OCI-M1 (cell line): Measurements from ENCODE around the gene TENM4.
A peak's percentile ranks its signal among the peaks of the same experiment; 100 is the strongest.

Experiments
- DNase-seq: peaks from one replicate; lab custom pipeline; 2025; lab: John Stamatoyannopoulos, UW

TENM4 gene

DNA sequence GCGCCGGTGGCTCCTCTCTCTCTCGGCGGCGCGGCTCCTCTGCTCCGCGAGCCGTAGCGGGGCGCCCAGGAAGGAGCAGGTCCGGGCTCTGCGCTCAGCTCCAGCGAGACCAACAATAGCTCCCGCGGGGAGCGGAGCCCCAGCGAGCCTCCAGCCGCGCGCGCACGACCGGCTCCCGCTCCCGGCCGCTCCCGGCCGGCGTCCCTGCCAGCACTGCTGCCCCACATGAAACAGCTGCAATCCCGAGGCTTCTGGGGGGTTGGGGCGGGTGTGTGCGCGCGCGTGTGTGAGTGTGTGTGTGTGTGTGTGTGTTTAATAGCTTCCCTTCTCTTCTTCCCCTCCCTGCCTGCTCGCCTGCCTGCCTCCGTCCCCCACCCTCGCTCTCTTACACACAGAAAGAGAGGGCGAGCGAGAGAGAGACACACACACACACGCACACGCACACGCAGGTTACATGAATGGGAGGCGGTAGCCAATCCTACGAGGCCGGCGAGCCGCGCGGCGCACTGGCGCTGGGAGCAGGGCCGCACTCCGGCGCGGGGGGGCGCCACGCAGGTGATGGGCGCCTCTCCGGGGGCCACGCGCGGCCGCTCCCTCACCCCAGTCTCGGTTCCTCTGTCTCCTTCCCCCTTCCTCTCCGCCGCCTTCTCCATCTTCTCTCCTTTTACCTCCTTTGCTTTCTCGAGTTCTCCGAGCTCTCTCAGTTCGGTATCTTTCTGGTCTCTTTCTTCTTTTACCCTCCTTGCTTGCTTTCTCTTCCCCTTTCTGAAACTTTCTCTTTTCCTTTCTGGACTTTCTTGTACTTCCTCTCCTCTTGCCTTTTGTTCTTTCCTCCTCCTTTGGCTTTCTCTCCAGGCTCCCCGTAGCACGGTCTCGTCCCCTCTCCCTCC, at the start of gene TENM4:
Gene TENM4, minus strand, starts transcription at position 460 of the 890 bp plus-strand sequence. CDS start 371,086 bp downstream, outside the sequence.
- DNase-seq: no peak

DNA sequence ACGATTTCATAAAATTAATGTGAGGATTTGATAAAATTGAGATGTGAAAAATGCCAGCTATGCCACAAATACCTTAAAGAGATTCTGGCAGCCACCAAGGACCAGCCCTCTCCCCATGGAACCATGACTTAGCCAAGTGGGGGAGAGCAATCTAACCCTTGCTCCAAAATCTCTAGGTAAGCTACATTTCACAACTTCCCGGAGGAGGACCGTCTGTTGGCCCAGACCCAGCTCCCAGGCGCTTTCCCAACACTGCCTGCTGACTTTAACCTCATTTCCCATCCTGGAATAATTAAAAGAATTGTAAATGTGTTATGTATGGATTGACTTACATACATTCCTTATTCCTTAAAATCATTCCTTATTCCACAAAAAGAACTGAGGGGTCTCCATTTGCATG, 47.5 kb upstream of the TENM4 start:
- no peak for DNase-seq

DNA sequence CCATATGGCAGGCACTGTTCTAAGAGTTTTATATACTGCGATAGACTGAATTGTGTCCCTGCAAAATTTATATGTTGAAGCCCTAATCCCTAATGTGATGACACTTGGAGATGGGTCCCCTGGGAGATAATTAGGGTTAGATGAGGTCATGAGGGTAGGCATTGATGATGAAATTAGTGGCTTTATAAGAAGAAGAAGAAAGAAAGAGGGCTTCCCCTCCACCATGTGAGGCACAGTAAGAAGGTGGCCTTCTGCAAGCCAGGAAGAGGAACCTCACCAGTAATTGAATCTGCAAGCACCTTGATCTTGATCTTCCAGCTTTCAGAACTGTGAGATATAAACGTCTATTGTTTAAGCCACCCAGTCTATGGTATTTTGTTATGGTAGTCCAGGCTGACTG, 46.6 kb upstream of the TENM4 start:
- DNase-seq: peak; percentile 52

DNA sequence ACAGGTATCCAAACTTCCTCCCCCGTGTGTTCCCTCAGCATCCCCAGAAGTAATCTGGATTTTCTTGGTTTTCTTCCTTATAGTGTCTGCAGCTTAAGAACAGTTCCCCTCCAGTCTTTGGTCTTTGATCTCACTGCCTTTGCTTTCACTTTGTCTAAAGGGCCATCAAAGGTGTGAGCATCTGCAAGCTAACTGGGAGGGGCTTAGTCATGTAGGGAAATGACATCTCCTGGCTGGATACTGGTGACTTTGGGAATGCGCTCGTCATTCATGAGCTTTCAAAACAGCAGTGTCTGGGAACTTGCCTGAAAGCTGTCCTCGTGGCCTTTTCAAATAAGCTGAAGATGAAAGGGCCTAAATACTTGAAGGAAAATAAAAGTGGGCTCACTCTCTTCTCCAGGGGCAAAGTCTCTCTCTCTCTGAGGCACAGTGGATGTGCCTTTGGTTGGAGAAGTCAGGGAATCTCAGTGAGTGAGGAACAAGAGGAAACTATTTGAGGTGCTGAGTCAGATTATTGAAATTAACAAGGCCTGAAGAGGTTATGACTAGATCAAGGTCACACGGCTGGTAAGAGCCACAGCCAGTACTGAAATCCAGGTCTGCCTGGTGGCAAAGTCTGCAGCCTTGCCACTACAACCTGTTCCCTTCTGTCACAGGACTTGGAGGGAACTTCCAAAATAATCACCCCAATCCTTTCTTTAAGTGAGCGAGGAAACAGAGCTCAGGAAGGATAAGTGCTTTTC, 45.6 kb upstream of the TENM4 start:
- DNase-seq: no peak

DNA sequence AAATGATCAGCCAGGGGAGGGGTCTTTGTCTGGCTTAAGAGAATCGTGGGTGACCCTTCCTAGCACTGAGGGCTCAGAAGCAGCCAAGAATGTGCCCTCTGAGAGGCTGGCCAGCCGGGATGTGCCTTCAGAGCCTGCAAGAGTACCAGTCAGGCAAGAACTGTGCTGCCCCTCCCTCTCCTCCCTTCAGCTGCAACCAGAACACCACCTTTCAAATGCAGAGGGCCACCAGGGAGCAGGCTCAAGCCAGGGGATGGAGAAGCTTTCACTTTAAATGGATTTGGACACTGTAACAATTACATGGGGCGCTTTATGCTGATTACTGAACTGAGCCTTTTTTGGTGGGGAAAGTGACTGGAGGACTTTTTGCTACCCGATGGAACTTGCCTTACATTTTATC, 44.9 kb upstream of the TENM4 start:
- DNase-seq: no peak

GRCh38 chr11:79484872-79485271, 44.0 kb upstream of the TENM4 start:
- DNase-seq: no peak

DNA sequence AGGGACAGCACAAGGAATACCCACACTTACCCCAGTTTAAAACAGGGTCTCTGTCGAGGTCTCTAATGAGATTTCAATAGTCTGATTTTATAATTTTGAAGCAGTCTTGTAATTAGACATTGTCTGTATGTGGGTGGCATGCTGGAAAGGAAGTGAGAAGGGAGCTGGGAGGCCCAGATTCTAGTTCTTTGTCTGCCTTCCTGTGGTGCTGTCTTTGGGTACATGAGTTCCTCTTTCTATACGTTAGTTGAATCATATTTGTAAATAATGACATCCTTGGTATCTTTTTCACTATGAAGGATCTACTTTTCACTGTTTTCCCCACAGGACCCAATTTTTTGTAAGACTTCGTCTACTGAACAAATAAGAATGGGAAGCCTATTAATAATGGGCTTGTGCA, 42.0 kb upstream of the TENM4 start:
- DNase-seq: peak; percentile 56

- DNase-seq: peak; percentile 66
These were observed 41.0 kb upstream of the TENM4 start for GRCh38 chr11:79481795-79482194.

DNA sequence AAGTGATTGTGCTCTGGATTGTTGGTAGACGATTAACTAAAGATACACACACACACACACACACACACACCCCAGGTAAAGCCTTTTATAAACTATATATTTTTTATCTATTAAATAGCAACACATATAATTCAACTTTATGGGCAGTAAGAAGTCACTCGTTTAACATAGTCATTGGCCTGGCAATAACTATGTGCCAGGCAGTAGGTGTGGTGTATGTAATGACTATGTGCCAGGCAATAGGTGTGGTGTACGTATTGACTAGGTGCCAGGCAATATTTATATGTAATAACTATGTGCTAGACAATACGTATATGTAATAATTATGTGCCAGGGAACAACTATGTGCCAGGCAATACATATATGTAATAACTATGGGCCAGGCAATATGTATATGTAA, 40.0 kb upstream of the TENM4 start:
- DNase-seq: no peak

DNA sequence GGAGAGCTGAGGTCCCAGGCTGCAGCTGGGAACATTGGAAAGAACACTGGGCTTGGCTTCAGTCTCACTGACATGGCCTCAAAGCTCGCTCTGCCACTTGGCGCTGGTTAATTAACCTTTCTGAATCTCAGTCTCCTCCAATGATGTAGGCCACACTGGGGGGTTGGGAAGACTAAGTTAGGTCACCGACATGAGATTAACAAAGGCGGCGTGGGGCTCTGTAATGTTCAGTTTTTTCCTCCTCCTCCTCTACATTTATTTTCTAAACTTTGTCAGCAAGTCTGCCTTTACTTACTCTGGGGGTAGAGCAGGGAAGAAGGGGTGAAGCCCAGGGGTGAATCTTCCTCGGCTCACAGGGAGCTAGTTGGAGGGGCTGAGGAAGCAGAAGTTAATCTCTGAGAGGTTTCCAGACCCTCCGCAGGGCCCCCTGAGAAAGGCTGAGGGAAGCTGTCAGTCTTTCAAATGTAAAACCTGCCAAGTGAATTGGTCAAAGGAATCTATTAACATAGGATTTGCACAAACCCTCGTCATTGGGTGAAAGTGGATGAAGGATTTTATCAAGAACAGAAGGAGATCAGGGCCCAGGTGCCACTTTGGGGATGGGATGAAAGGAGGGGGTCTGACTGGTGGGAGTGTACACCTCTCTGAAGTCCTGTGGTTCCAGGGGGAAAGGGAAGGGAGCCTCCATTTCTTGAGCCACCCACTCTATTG, 32.1 kb upstream of the TENM4 start:
- DNase-seq: no peak

- peak; percentile 87 for DNase-seq
These were observed 30.4 kb upstream of the TENM4 start for GRCh38 chr11:79471071-79471844.

DNA sequence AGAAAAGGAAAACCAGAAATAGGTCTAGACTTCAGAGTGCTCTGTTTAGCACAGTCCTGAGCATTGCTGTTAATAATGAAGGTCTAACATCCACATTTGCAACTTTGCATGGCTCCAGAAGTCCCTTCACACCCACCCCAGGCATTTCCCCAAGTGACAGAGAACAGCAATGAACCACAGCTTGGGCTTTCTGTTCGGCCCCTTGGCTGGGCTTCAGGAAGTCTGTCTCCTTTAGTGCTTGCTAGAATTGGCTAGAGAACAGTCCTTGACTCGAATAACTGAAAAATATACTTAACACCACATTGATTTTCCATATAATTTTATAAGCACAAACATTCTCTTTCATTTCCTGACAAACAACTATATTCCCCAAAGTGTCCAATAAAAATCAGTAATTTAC, 29.3 kb upstream of the TENM4 start:
- no peak for DNase-seq

GRCh38 chr11:79467761-79468160, 26.9 kb upstream of the TENM4 start:
- no peak for DNase-seq

GRCh38 chr11:79466411-79466810, 25.6 kb upstream of the TENM4 start:
- DNase-seq: peak; percentile 46

- DNase-seq: peak; percentile 59
These were observed 24.3 kb upstream of the TENM4 start for GRCh38 chr11:79465160-79465559.

GRCh38 chr11:79461666-79462645, 21.1 kb upstream of the TENM4 start:
- no peak for DNase-seq

GRCh38 chr11:79461144-79461543, 20.3 kb upstream of the TENM4 start:
- peak; percentile 76 for DNase-seq

DNA sequence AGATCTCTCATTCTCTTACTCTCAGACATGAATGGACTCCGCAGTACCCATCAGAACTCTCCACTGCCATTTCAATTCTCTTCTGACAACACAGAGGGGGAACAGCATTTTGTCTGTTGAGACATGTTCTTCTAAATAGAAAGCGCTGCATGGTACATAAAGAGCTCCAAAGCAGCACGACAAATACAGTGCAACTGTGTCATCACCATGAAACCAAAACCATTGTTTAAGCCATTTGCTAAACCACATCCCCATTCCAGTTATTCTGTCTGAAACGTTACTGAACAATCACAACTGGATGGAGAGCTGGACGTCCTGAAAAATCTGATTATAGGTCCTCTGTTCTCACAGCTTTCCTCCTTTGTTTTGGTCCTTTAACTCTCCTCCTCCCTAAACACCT, 17.9 kb upstream of the TENM4 start:
- no peak for DNase-seq

DNA sequence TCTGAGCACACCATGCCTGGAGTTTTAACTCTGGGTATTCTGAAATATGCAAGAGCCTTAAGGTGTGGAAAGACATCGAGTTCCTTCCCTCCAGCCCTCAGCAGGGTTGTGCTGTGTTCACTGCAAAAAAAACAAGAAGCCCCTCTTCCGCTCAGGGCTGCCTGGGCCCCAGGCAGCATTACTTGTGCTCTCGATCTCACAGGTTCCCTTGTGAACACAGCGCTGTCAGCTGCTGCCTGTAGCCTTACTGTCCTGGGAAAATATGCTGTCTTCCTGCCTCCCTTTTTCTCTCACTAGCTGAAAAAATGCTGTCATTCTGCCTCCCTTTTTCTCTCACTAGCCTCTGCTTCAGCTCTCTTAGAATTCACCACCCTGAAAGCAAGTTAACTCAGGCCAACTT, 15.7 kb upstream of the TENM4 start:
- no peak for DNase-seq

DNA sequence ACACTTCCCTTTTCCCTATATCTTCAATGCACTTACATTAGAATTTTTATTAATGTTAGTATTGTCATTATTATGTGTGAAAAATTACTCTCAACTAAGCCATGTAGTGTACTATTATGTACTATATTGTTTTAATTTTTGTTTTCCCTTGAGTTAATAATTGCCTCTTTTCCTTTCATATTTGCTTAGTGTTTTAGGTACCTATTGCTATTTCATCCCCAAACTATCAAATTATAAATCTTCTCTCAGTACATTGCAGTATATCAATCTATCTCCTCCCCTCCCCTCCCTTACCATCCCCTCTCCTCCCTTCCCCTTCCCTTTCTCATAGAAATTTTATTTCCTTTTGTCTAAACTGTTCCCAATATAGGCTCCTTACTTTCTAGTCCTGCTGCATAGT, 12.8 kb upstream of the TENM4 start:
- DNase-seq: no peak

DNA sequence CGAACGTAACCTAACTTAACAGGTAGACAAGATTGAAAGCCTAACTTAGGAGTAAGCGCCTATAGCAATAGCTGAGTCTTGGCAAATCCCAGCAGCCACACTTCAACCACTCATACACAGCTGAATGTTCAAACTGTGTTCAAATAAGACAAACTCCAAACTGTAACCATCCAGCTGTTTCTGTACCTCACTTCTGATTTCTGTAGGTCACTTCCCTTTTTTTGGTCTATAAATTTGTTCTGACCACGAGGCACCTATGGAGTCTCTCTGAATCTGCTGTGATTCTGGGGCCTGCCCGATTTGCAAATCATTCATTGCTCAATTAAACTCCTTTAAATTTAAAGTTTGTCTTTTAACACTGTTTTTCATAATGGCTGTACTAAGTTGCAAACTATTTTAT, 8.2 kb upstream of the TENM4 start:
- DNase-seq: no peak
